ENCODE results near the gene SLC35B4.

GRCh38 chr7:134318443-134318842, 1.7 kb upstream of the SLC35B4 start:
- TF ChIP-seq CTCF (IDR thresholded peaks at IDR 0.05) (no peak), POLR2A (IDR thresholded peaks at IDR 0.05) (no peak), EP300 (IDR thresholded peaks at IDR 0.05) (no peak), POLR2AphosphoS5 (IDR thresholded peaks at IDR 0.05) (no peak)

All from sigmoid colon (tissue), 4 donors.